Measurements from ENCODE around the gene RAB3GAP2.
"Not testable (repeated sequence)": the region's sequence is repeated elsewhere in the genome, so short reads cannot be mapped to it uniquely, and the experiment has no call there.

The RAB3GAP2 gene

GRCh38 chr1:220243947-220244346 is 28.3 kb downstream of the RAB3GAP2 start:
- H2AFZ ChIP-seq: no peak overlapping the region
- no peaks in the 10 kb centered on the region for H3K9me3 ChIP-seq (ENCODE audit: control insufficient read depth, low read length)
- H3K4me1 ChIP-seq: no peaks in the 10 kb centered on the region
- H3K4me2 ChIP-seq (ENCODE audit: low read length): no peak overlapping the region
- H3K27ac ChIP-seq: no peak overlapping the region
- H3K9ac ChIP-seq: no peak overlapping the region
- peaks cover 2% of the 10 kb centered on the region for H3K79me2 ChIP-seq
- no peak overlapping the region for H3K4me3 ChIP-seq (ENCODE audit: low read depth, low read length)
- H3K27me3 ChIP-seq (ENCODE audit: control insufficient read depth, insufficient read depth, low read length): no peaks in the 10 kb centered on the region
- no peaks in the 10 kb centered on the region for H3K36me3 ChIP-seq (ENCODE audit: control insufficient read depth, insufficient read depth, low read length)
- no peak for TF ChIP-seq CTCF (IDR thresholded peaks at IDR 0.05)

- no peaks in the 10 kb centered on the region for H3K27me3 ChIP-seq (ENCODE audit: control insufficient read depth, insufficient read depth, low read length)
- peaks cover 9% of the 10 kb centered on the region for H3K79me2 ChIP-seq
- H3K9ac ChIP-seq: no peak overlapping the region
- H3K4me2 ChIP-seq (ENCODE audit: low read length): no peak overlapping the region
- TF ChIP-seq CTCF (IDR thresholded peaks at IDR 0.05): no peak
- H3K36me3 ChIP-seq (ENCODE audit: control insufficient read depth, insufficient read depth, low read length): no peaks in the 10 kb centered on the region
- no peak overlapping the region for H3K27ac ChIP-seq
- no peaks in the 10 kb centered on the region for H3K9me3 ChIP-seq (ENCODE audit: control insufficient read depth, low read length)
- H2AFZ ChIP-seq: no peak overlapping the region
- H3K4me1 ChIP-seq: no peaks in the 10 kb centered on the region
- H3K4me3 ChIP-seq (ENCODE audit: low read depth, low read length): no peak overlapping the region
Measured at GRCh38 chr1:220241072-220241663, 31.1 kb downstream of the RAB3GAP2 start.

GRCh38 chr1:220239966-220240365 is 32.3 kb downstream of the RAB3GAP2 start:
- Histone ChIP-seq H3K9me3 (ENCODE audit: control insufficient read depth, low read length) (no peaks in the 10 kb centered on the region), H3K4me1 (no peaks in the 10 kb centered on the region), H2AFZ (no peak overlapping the region), H3K79me2 (peaks cover 9% of the 10 kb centered on the region), H3K9ac (no peak overlapping the region), H3K36me3 (ENCODE audit: control insufficient read depth, insufficient read depth, low read length) (no peaks in the 10 kb centered on the region), H3K4me2 (ENCODE audit: low read length) (peak overlapping the region; percentile 7), H3K4me3 (ENCODE audit: low read depth, low read length) (no peak overlapping the region), H3K27ac (no peak overlapping the region), H3K27me3 (ENCODE audit: control insufficient read depth, insufficient read depth, low read length) (no peaks in the 10 kb centered on the region)
- TF ChIP-seq CTCF (IDR thresholded peaks at IDR 0.05): no peak

- no peak for TF ChIP-seq CTCF (IDR thresholded peaks at IDR 0.05)
- no peak overlapping the region for H3K4me3 ChIP-seq (ENCODE audit: low read depth, low read length)
- H3K36me3 ChIP-seq (ENCODE audit: control insufficient read depth, insufficient read depth, low read length): no peaks in the 10 kb centered on the region
- no peak overlapping the region for H3K9ac ChIP-seq
- no peaks in the 10 kb centered on the region for H3K27me3 ChIP-seq (ENCODE audit: control insufficient read depth, insufficient read depth, low read length)
- H2AFZ ChIP-seq: no peak overlapping the region
- H3K79me2 ChIP-seq: peaks cover 9% of the 10 kb centered on the region
- no peaks in the 10 kb centered on the region for H3K9me3 ChIP-seq (ENCODE audit: control insufficient read depth, low read length)
- H3K4me2 ChIP-seq (ENCODE audit: low read length): no peak overlapping the region
- no peak overlapping the region for H3K27ac ChIP-seq
- no peaks in the 10 kb centered on the region for H3K4me1 ChIP-seq
Measured at GRCh38 chr1:220239213-220239612, 33.0 kb downstream of the RAB3GAP2 start.

GRCh38 chr1:220236278-220236677 is 36.0 kb downstream of the RAB3GAP2 start:
- H3K4me2 ChIP-seq (ENCODE audit: low read length); H3K27ac ChIP-seq; H3K9ac ChIP-seq; H3K9me3 ChIP-seq (ENCODE audit: control insufficient read depth, low read length); H2AFZ ChIP-seq; H3K27me3 ChIP-seq (ENCODE audit: control insufficient read depth, insufficient read depth, low read length); H3K4me1 ChIP-seq; H3K4me3 ChIP-seq (ENCODE audit: low read depth, low read length); H3K36me3 ChIP-seq (ENCODE audit: control insufficient read depth, insufficient read depth, low read length): not testable (repeated sequence)
- H3K79me2 ChIP-seq: peaks cover 13% of the 10 kb centered on the region

All from parathyroid adenoma (tissue), 2 donors.